Pons (tissue), 1 donor: ENCODE measurements around the gene DEDD.

Source experiments
- DNase-seq: peaks from one replicate; pipeline ENCODE4 v3.0.0-alpha.2; 2016; ENCODE audit warnings: low spot score

Gene DEDD

DNA sequence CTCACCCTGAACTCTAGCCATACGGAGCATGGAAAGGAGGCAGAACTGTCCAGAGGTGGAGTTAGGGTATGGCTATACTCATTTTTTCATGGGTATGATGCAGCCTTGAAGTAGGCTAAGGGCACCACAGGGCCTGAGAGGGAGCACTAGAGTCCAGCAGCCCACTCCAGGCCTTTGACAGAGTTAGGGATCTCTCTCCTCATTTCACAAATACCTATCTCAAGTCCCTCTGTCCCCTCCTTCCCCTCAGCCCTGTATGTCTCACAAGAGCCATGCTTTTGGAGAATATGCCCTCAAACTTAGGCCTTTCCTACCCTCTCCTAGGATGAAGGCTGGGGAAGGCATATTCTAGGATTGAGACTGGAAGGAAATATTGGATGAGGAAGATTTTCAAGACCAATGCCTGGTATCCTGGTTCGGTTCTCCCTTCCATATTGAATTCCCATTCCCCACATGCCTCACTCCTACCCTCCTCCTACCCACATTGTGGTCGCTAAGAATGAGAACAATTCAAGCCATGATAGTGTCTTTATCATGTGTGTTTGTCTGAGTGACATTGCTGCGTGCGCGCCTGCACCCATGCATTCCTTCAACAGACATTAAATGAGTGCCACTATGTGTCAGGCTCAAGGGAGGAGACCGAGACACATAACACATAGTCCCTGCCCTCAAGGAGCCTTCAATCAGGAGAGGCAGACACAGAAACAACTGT, 40.5 kb downstream of the DEDD start:
- DNase-seq, result no peak

GRCh38 chr1:161091093-161091492, 41.4 kb downstream of the DEDD start:
- no peak for DNase-seq

- DNase-seq, result no peak
These were observed 41.9 kb downstream of the DEDD start for GRCh38 chr1:161090617-161091016.

DNA sequence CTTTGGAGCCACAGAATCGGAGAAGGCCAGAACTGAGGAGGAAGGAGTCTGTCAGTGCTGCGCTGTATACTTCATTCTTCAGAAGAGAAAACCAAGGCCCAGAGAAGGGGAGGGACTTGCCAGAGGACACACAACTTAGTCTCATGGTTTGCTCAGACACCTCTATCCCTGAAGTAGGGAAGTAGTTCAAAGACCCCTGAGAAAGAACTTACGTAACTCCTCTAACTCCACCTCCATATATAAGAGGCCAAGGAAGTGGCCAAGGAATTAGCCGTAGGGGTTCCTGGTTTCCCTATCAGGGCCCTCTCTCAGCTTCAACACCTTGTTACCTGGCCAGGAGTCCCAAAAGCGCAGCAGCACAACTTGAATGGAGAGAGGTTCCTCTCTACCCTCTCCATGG, 42.5 kb downstream of the DEDD start:
- DNase-seq, result no peak

- no peak for DNase-seq
These were observed 43.1 kb downstream of the DEDD start, which contains the start of gene NECTIN4 for GRCh38 chr1:161089251-161089924. Gene NECTIN4, minus strand, starts transcription at chr1:161089558. Its CDS starts 262 bp downstream, at chr1:161089296.

GRCh38 chr1:161088587-161089110, 43.8 kb downstream of the DEDD start:
- no peak for DNase-seq

GRCh38 chr1:161086457-161086856, 46.0 kb downstream of the DEDD start:
- DNase-seq, result no peak

- DNase-seq, result no peak
These were observed 47.3 kb downstream of the DEDD start for GRCh38 chr1:161085165-161085564.

DNA sequence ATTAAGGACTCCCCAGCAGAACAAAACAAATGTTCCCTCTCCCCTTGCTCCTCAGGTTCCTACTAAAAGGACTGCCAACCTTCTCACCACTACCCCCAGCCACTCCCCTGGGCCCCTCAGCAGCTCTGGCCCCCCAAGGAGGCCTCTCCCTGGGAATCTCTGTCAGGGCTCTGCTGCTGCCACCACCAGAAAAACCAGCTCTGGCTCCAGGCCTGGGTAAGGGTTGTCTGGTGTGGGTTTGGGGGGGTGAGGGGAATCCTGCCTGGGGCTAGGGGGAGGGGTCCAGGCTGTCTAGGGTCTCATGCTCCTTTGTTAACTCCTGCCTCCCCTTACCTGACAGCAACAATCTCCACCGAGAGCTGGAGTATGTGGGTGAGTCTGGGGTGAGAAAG, 47.9 kb downstream of the DEDD start:
- no peak for DNase-seq

DNA sequence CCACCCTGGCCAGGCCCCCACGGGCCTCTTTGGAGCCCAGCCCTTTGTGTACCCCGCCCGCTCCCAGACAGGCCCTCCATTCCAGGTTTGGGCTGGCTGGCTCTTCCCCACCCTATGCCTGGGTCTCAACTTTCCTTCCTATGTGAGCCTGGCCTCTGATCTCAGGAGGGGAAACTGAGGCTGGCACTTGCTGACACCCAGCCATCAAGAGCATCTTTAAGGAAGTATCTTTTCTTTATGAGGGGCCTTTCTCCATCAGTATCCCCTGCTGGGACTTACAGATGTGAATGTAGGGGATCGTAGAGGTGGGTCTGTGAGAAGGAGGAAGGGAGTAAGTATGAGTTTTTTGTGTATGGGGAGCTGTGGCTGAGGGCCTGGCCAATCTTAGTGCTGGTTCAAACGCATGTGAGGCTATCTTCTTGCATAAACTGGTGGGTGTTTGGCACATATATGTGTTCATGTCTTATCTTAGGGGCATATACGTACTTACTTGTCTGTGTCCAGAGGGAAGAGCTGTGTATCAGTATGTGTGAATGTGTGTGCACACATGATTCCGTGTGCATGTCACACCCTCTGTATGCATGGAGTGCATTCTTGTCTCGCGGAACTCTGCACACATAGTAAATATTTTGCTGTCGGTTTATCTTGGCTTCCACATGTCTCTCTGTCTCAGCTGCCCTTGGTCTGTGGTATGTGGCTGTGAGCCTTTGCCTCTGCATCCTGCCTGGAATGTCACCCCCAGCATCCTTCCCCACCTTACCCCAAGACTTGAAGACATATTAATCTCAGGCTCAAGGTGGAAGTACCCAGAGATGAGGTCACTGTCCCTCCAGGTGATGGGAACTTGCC, 48.5 kb downstream of the DEDD start:
- DNase-seq, result no peak

- DNase-seq, result no peak
These were observed 49.3 kb downstream of the DEDD start for GRCh38 chr1:161082996-161083747.

DNA sequence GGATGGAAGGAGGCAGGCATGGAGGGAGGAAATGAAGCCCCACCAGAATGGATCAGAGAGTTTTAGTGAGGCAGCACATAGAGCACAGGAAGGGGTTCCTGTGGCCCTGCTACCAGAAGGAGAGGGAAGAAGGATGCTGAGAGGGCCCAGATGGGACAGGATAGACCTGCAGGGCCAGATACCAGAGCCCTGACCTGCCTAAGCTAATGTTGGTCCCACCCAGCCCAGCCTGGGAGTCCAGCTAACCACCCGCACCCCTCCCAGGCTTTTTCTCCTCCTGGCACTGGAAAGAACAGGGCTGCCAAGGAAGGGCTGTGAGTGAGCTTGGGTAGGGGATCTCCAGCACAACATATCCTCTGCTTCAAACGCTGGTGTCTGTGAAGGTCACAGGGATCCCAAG, 50.0 kb downstream of the DEDD start:
- DNase-seq, result no peak

GRCh38 chr1:161081519-161081918, 50.9 kb downstream of the DEDD start:
- no peak for DNase-seq

GRCh38 chr1:161080441-161081405, 51.7 kb downstream of the DEDD start:
- DNase-seq, result no peak

GRCh38 chr1:161079436-161080110, 52.9 kb downstream of the DEDD start:
- no peak for DNase-seq

- DNase-seq, result no peak
These were observed 55.0 kb downstream of the DEDD start for GRCh38 chr1:161077426-161077825.

DNA sequence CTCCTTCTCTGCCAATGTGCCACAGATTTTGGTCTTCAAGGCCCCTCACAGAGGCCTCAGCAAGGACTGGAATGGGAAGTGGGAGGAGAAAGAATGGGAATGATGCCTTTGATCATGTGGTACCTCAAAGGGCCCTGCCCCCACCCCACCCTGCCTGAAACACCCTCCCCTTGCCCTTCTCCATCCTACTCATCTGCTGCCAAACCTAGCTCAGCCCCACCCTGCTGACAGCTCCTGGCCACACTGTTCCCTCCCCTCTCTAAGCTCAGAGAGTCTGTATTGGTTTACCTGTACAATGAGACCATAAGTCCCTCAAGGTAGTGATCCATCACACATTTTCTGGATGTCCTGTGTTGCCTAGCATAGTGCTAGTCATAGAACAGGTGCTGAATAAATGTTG, 56.1 kb downstream of the DEDD start:
- DNase-seq, result no peak

DNA sequence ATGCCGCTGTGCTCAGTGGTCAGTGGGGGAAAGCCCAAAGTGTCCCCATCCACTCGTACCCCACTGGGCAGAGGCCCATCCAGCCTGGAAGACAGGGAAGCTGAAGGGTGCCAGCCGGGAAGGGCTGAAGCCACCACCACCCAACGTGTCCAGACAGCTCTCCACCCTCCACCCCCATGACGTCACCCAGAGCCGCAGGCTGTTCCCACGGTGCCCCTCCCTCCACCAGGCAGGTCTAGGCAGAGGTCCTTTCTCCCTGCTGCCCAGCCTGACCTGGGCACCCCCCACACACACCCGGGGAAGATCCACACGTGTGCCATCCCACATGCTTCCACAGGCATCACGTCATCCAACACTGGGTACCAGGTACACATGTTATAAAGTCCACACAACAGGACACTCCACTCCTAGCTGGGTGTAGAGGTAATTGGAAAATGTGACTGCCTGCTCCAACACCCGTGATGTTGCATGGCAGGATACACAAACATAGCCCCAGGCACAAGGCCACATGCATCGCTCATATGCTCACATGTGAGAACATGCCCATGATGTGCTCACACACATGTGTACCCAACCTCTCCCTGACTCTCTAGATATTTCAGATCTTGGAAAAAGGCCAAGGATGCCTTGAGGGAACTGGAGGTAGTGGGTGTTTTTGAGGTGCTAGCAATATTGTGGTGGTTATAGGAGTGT, 57.6 kb downstream of the DEDD start:
- no peak for DNase-seq

DNA sequence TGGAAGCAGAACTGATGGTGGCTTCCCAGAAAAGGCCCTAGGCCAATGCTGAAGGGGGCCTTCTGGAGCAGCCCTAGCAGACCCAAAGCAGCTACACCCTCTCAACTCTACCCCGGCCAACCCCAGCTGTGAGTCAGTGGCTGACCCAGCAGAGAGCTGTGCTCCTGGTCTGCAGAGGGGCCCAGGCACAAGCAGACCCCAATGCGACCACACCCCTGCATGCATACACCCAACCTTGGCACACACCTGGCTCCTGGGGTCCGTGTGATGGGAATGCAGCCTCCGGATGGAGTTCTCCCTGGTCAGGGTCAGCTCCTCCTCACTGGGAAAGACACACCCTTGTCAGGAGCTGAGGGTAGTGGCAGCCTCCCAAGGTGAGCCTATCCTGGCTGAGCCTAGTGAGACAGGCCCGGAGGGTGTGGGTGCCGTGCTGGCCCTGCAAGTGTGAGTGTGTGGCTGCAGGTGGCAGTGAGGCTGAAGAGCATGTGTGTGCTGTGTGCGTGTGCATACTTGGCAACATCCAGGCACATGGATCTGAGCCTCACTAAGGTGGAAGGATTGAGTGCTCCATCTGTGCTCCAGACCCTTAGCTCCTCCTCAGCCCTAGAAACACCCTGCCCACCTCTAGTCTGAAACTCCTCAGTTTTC, 58.9 kb downstream of the DEDD start:
- DNase-seq, result no peak
